ENCODE measurements around the gene RIN3. TPM values are rescaled to one million over a fixed set of nuclear protein-coding genes. Genes with fewer than 3 reads are reported as not detected.
"Not testable (repeated sequence)": the region's sequence is repeated elsewhere in the genome, so short reads cannot be mapped to it uniquely, and the experiment has no call there.

The RIN3 gene
- total and polyA plus RNA-seq, 3 donors from 2014 or later = 25.9 to 56.2 (median 49.8) TPM

DNA sequence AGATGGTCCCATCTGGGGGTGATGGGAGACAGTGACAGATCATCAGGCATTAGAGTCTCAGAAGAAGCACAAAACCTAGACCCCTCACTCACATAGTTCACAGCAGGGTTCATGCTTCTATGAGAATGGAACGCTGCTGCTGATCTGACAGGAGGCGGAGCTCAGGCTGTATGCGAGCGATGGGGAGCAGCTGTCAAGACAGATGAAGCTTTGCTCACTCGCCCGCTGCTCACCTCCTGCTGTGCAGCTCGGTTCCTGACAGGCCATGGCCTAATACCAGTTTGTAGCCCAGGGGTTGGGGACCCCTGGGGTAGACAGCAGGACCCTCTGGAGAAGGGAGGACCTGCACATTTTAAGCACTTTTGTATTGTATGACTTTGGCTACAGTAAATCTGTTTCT lies 123.6 kb downstream of the RIN3 start:
- 82 to 83% methylated on average over 7 of the region's 7 CpGs for WGBS, 2 donors

DNA sequence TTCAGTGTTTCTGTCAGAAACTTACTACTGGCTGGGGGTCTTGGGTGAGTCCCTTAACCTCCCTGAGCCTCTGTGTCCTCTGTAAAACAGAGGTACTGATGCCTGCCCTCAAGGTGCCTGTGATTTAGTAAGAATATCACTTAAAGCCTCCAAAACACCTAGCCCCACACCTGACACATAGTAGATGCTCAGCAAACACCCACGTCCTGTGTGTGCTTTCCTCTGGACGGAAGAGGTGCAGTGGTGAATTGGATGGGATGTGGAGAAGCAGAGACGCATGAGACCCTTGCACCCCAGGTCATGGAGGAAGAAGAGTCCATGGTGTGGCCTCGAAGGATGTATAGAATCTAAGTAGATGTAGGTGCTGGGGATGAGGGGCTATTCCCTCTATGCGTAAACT lies 124.3 kb downstream of the RIN3 start:
- Histone ChIP-seq H3K36me3 (ENCODE audit: low read depth, missing control alignments) (no peaks in the 10 kb centered on the region), H3K27ac (no peak overlapping the region), H3K4me1 (no peaks in the 10 kb centered on the region), H3K4me3 (no peak overlapping the region), H3K9me3 (no peaks in the 10 kb centered on the region), H3K27me3 (no peaks in the 10 kb centered on the region)
- no peak for DNase-seq
- WGBS, 2 donors = 93% methylated on average over 5 of the region's 5 CpGs
- TF ChIP-seq POLR2A (IDR thresholded peaks at IDR 0.05) = no peak
- TF ChIP-seq, protein P1, sequence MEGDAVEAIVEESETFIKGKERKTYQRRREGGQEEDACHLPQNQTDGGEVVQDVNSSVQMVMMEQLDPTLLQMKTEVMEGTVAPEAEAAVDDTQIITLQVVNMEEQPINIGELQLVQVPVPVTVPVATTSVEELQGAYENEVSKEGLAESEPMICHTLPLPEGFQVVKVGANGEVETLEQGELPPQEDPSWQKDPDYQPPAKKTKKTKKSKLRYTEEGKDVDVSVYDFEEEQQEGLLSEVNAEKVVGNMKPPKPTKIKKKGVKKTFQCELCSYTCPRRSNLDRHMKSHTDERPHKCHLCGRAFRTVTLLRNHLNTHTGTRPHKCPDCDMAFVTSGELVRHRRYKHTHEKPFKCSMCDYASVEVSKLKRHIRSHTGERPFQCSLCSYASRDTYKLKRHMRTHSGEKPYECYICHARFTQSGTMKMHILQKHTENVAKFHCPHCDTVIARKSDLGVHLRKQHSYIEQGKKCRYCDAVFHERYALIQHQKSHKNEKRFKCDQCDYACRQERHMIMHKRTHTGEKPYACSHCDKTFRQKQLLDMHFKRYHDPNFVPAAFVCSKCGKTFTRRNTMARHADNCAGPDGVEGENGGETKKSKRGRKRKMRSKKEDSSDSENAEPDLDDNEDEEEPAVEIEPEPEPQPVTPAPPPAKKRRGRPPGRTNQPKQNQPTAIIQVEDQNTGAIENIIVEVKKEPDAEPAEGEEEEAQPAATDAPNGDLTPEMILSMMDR (IDR thresholded peaks at IDR 0.05) = no peak
- intact Hi-C loops (cut with DNase I; ENCODE audit: low total_unique reads) = no loop called here

More for the DNA sequence above, 123.6 kb downstream of the RIN3 start:
- Histone ChIP-seq H3K36me3 (ENCODE audit: low read depth, missing control alignments) (no peaks in the 10 kb centered on the region), H3K4me1 (no peaks in the 10 kb centered on the region), H3K4me3 (no peak overlapping the region), H3K9me3 (no peaks in the 10 kb centered on the region), H3K27ac (no peak overlapping the region), H3K27me3 (no peaks in the 10 kb centered on the region)
- intact Hi-C loops (cut with DNase I; ENCODE audit: low total_unique reads) = no loop called here
- DNase-seq = no peak
- TF ChIP-seq, protein P1 (IDR thresholded peaks at IDR 0.05) = no peak
- TF ChIP-seq POLR2A (IDR thresholded peaks at IDR 0.05) = no peak

DNA sequence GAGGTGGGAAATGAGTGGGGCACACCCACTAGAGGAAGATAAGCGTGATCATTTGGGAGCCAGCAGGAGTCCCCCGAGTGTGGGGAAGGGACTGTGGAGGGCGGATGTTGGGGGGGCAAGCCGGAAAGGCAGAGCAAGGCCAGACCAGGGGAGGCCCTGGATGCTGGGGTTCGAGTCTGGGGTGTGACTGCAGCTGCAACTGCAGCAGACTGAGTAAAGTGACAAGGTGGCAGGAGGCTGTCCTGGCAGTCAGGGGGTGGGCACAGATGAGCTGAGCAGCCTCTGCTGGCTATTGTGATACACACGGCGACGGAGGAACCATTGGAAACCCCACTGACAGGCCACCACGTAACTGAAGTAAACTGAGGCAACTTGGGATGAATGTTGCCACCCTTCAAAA lies 124.7 kb downstream of the RIN3 start:
- WGBS, 2 donors = 87 to 92% methylated on average over 9 of the region's 9 CpGs
- no peak overlapping the region for H3K27ac ChIP-seq

DNA sequence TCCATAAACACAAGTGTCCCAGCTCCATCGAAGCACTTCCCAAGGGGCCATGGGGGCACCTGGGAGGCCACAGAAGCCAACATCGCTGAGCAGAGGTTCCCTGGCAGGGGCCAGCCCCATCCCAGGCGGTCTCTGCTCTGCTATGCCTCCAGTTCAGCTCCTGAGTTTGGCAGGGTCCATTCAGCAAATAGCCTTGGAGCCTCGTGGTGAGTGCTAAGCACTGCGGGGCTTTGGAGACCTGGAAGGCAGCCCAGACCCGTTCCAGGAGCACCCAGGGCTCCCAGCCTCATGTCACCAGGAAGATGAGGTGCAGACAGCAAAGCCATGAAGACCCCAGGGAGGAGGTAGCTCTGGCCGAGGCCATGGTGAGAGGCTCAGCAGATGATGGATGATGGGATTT lies 125.3 kb downstream of the RIN3 start:
- intact Hi-C loops (cut with DNase I; ENCODE audit: low total_unique reads) = no loop called here
- Histone ChIP-seq H3K36me3 (ENCODE audit: low read depth, missing control alignments) (no peaks in the 10 kb centered on the region), H3K4me1 (no peaks in the 10 kb centered on the region), H3K27ac (no peak overlapping the region), H3K27me3 (no peaks in the 10 kb centered on the region), H3K9me3 (no peaks in the 10 kb centered on the region), H3K4me3 (no peak overlapping the region)
- no peak for DNase-seq
- 42 to 60% methylated on average over 2 to 7 of the region's 7 CpGs for WGBS, 2 donors
- TF ChIP-seq POLR2A (IDR thresholded peaks at IDR 0.05) = no peak
- TF ChIP-seq, protein P1 (IDR thresholded peaks at IDR 0.05) = no peak

More for the DNA sequence above, 124.7 kb downstream of the RIN3 start:
- Histone ChIP-seq H3K4me1 (no peaks in the 10 kb centered on the region), H3K4me3 (no peak overlapping the region), H3K36me3 (ENCODE audit: low read depth, missing control alignments) (no peaks in the 10 kb centered on the region), H3K9me3 (no peaks in the 10 kb centered on the region), H3K27me3 (no peaks in the 10 kb centered on the region)
- TF ChIP-seq POLR2A (IDR thresholded peaks at IDR 0.05) = no peak
- TF ChIP-seq, protein P1 (IDR thresholded peaks at IDR 0.05) = no peak
- DNase-seq = no peak
- intact Hi-C loops (cut with DNase I; ENCODE audit: low total_unique reads) = no loop called here

DNA sequence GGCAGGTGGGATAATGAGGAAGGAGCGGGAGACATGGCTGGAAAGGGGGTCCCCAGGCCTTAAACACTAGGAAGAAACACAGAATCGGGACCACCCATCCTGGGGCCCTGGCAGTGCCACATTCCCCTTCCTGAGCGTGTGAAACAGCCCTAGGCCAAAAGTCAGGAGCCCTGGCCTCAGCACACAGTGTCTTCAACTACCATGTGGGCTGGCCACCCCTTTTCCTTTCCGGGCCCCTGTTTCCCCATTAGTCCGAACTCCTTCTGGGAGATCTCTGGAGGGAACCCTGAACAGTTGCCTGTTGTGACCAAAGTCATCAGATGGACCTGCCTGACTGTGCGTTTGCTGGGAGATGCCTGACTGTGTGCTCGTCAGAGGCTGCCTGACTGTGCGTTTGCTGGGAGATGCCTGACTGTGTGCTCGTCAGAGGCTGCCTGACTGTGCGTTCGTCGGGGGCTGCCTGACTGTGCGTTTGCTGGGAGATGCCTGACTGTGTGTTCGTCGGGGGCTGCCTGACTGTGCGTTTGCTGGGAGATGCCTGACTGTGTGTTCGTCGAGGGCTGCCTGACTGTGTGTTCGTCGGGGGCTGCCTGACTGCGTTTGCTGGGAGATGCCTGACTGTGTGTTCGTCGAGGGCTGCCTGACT lies 126.0 kb downstream of the RIN3 start:
- H3K4me3 ChIP-seq; H3K9me3 ChIP-seq; H3K36me3 ChIP-seq (ENCODE audit: low read depth, missing control alignments); H3K27me3 ChIP-seq; H3K27ac ChIP-seq; DNase-seq; H3K4me1 ChIP-seq; intact Hi-C loops (cut with DNase I; ENCODE audit: low total_unique reads): not testable (repeated sequence)
- WGBS, 2 donors = 90 to 93% methylated on average over 12 to 23 of the region's 23 CpGs

Measured in testis (tissue), 3 donors.